WTC11 (cell line): ENCODE measurements around the gene TGM4. TPM values are rescaled to one million over a fixed set of nuclear protein-coding genes. Genes with fewer than 3 reads are reported as not detected.

Experiments used
- ATAC-seq: fragments of 200-7000 bp; cut with Tn5 transposase; 2 replicates; pipeline ENCODE4 v1.10.0; 2021; ENCODE audit warnings: mild to moderate bottlenecking, moderate library complexity
- CTCF ChIA-PET: fragments of 300-600 bp; sonication (Branson Sonifier 250); formaldehyde crosslinking; loops from one replicate; lab custom pipeline; 2021; ENCODE audit warnings: antibody characterized with exemption; lab: Charles Lee
- POLR2A ChIA-PET: fragments of 350-600 bp; sonication (Branson Sonifier 250); formaldehyde crosslinking; loops from one replicate; lab custom pipeline; 2021; ENCODE audit warnings: antibody characterized with exemption; lab: Charles Lee
- DNase-seq: peaks from one replicate; pipeline ENCODE4 v3.0.0; 2021; ENCODE audit warnings: low spot score
- H3K27ac Mint-ChIP-seq: 2 replicates; pipeline ENCODE4 v1.8.0; 2021; ENCODE audit warnings: mixed read lengths
- H3K27me3 Mint-ChIP-seq: 2 replicates; pipeline ENCODE4 v1.8.0; 2021; ENCODE audit warnings: low read depth, mild to moderate bottlenecking, moderate library complexity, mixed read lengths
- H3K36me3 Mint-ChIP-seq: 2 replicates; pipeline ENCODE4 v1.8.0; 2021; ENCODE audit warnings: mixed read lengths
- H3K4me1 Mint-ChIP-seq: 2 replicates; pipeline ENCODE4 v1.8.0; 2022; ENCODE audit warnings: mixed read lengths
- H3K4me3 Mint-ChIP-seq: 2 replicates; pipeline ENCODE4 v1.8.0; 2021; ENCODE audit warnings: mild to moderate bottlenecking, moderate library complexity, mixed read lengths
- H3K9me3 Mint-ChIP-seq: 2 replicates; pipeline ENCODE4 v1.8.0; 2021; ENCODE audit warnings: mixed read lengths
- CREM ChIP-seq: sonication (generic); formaldehyde crosslinking; IDR thresholded peaks from 2 replicates; pipeline ENCODE4 v1.8.1; 2022; ENCODE audit warnings: mild to moderate bottlenecking, missing genetic modification reagents, moderate library complexity
- FOXJ3 ChIP-seq: sonication (generic); formaldehyde crosslinking; IDR thresholded peaks from 2 replicates; pipeline ENCODE4 v1.9.0; 2021; ENCODE audit warnings: missing genetic modification reagents, mild to moderate bottlenecking, borderline replicate concordance
- FOXP1 ChIP-seq: sonication (generic); formaldehyde crosslinking; IDR thresholded peaks from 2 replicates; pipeline ENCODE4 v1.8.0; 2022; ENCODE audit warnings: missing genetic modification reagents, mild to moderate bottlenecking, moderate library complexity, borderline replicate concordance
- NR1H2 ChIP-seq: sonication (generic); formaldehyde crosslinking; IDR thresholded peaks from 2 replicates; pipeline ENCODE4 v1.9.0; 2021; ENCODE audit warnings: mild to moderate bottlenecking, moderate library complexity, missing genetic modification reagents
- NR2C2 ChIP-seq: sonication (generic); formaldehyde crosslinking; IDR thresholded peaks from 2 replicates; pipeline ENCODE4 v1.8.0; 2022; ENCODE audit warnings: mild to moderate bottlenecking, missing genetic modification reagents
- SMAD4 ChIP-seq: sonication (generic); formaldehyde crosslinking; IDR thresholded peaks from 2 replicates; pipeline ENCODE4 v1.8.0; 2022; ENCODE audit warnings: mild to moderate bottlenecking, missing genetic modification reagents
- TEAD1 ChIP-seq: sonication (generic); formaldehyde crosslinking; IDR thresholded peaks from 2 replicates; pipeline ENCODE4 v1.8.0; 2022; ENCODE audit warnings: mild to moderate bottlenecking, missing genetic modification reagents
- total RNA-seq: library from RNA; stranded (reverse); gene quantifications from 3 replicates; pipeline ENCODE4 v1.2.3, GENCODE V29; 2021
- TF ChIP-seq, protein P1 (sequence below): sonication (generic); formaldehyde crosslinking; IDR thresholded peaks from 2 replicates; pipeline ENCODE4 v1.8.0; 2022; ENCODE audit warnings: mild to moderate bottlenecking, missing genetic modification reagents
- TF ChIP-seq, protein P2 (sequence below): sonication (generic); formaldehyde crosslinking; conservative IDR thresholded peaks from 2 replicates; pipeline ENCODE4 v1.8.1; 2022; ENCODE audit warnings: mild to moderate bottlenecking, missing genetic modification reagents
- TF ChIP-seq, protein P3 (sequence below): sonication (generic); formaldehyde crosslinking; IDR thresholded peaks from 2 replicates; pipeline ENCODE4 v1.8.1; 2022; ENCODE audit warnings: low read depth, mild to moderate bottlenecking, moderate library complexity, missing genetic modification reagents, borderline replicate concordance
- TF ChIP-seq, protein P4 (sequence below): sonication (generic); formaldehyde crosslinking; IDR thresholded peaks from 2 replicates; pipeline ENCODE4 v1.8.1; 2022; ENCODE audit warnings: mild to moderate bottlenecking, missing genetic modification reagents, moderate library complexity, borderline replicate concordance
- TF ChIP-seq, protein P5 (sequence below): fragments of 250-450 bp; sonication (Bioruptor Pico); IDR thresholded peaks from 2 replicates; pipeline ENCODE4 v1.9.0; 2021; ENCODE audit warnings: mild to moderate bottlenecking, borderline replicate concordance
- TF ChIP-seq, protein P6 (sequence below): sonication (generic); formaldehyde crosslinking; conservative IDR thresholded peaks from 2 replicates; pipeline ENCODE4 v1.8.1; 2023; ENCODE audit warnings: mild to moderate bottlenecking, low read depth, missing genetic modification reagents, moderate library complexity
- TF ChIP-seq, protein P7 (sequence below): sonication (generic); formaldehyde crosslinking; IDR thresholded peaks from 2 replicates; pipeline ENCODE4 v1.8.1; 2023; ENCODE audit warnings: mild to moderate bottlenecking, missing genetic modification reagents, moderate library complexity
- TF ChIP-seq, protein P8 (sequence below): fragments of 250-450 bp; sonication (Bioruptor Pico); IDR thresholded peaks from 2 replicates; pipeline ENCODE4 v1.9.0; 2021; ENCODE audit warnings: mild to moderate bottlenecking

The TGM4 gene
- total RNA-seq, 1 experiment from 2014 or later: not detected

DNA sequence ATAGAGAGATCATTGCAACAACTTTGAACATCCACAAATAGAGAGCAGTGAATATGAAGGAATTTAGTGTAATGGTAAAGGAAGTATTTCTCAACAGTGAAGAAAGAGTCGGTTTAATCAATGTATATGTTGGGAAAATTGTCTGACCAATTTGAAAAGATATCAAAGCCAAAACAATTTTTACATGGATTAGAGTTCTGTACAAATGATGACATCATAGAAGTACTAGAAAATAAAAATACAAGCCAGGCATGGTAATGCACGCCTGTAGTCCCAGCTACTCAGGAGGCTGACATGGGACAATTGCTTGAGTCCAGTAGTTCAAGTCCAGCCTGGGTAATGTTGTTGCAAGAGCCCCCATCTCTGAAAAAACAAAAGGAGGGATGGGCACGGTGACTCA is 38.7 kb upstream of the TGM4 start:
- Mint-ChIP-seq H3K4me1 (no peaks in the 10 kb centered on the region), H3K4me3 (no peak overlapping the region), H3K9me3 (peaks cover 20% of the 10 kb centered on the region), H3K27ac (no peak overlapping the region), H3K36me3 (peaks cover 67% of the 10 kb centered on the region), H3K27me3 (no peaks in the 10 kb centered on the region)
- ChIA-PET POLR2A (no interaction called here), CTCF (no interaction called here)
- no peak for ATAC-seq
- TF ChIP-seq TEAD1 (CRISPR knock-in tag) (no peak), FOXP1 (no peak), CREM (CRISPR knock-in tag) (no peak), NR2C2 (no peak), FOXJ3 (no peak)
- TF ChIP-seq, protein P1, sequence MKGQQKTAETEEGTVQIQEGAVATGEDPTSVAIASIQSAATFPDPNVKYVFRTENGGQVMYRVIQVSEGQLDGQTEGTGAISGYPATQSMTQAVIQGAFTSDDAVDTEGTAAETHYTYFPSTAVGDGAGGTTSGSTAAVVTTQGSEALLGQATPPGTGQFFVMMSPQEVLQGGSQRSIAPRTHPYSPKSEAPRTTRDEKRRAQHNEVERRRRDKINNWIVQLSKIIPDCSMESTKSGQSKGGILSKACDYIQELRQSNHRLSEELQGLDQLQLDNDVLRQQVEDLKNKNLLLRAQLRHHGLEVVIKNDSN (CRISPR knock-in tag): no peak
- DNase-seq: no peak

DNA sequence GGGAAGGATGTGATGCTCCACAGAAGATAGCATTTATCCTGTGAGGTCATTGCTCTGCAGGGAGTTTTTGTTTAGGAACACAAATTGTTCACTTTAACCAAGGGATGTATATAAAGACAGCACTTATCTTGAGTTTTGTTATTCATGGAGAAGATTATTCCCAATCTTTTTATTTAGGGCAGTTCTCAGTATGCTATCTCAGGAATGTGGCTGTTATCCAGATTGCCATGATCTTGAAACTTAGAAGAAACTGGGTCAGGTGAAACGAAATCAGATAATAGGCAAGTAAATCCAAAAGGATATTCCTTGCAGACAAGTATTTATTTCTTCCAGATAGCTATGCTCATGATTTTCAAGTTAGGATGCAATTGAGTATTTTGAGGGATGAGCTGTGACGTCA is 32.0 kb upstream of the TGM4 start:
- Mint-ChIP-seq H3K4me3 (no peak overlapping the region), H3K27me3 (no peaks in the 10 kb centered on the region), H3K9me3 (peaks cover 4% of the 10 kb centered on the region), H3K36me3 (peaks cover 77% of the 10 kb centered on the region), H3K27ac (no peak overlapping the region), H3K4me1 (no peaks in the 10 kb centered on the region)
- no peak for DNase-seq
- ChIA-PET CTCF (no interaction called here), POLR2A (no interaction called here)
- no peak for ATAC-seq
- TF ChIP-seq, protein P2, sequence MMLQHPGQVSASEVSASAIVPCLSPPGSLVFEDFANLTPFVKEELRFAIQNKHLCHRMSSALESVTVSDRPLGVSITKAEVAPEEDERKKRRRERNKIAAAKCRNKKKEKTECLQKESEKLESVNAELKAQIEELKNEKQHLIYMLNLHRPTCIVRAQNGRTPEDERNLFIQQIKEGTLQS (CRISPR knock-in tag): no peak
- TF ChIP-seq NR1H2: no peak
- TF ChIP-seq, protein P3, sequence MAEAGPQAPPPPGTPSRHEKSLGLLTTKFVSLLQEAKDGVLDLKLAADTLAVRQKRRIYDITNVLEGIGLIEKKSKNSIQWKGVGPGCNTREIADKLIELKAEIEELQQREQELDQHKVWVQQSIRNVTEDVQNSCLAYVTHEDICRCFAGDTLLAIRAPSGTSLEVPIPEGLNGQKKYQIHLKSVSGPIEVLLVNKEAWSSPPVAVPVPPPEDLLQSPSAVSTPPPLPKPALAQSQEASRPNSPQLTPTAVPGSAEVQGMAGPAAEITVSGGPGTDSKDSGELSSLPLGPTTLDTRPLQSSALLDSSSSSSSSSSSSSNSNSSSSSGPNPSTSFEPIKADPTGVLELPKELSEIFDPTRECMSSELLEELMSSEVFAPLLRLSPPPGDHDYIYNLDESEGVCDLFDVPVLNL (CRISPR knock-in tag): no peak
- TF ChIP-seq, protein P4, sequence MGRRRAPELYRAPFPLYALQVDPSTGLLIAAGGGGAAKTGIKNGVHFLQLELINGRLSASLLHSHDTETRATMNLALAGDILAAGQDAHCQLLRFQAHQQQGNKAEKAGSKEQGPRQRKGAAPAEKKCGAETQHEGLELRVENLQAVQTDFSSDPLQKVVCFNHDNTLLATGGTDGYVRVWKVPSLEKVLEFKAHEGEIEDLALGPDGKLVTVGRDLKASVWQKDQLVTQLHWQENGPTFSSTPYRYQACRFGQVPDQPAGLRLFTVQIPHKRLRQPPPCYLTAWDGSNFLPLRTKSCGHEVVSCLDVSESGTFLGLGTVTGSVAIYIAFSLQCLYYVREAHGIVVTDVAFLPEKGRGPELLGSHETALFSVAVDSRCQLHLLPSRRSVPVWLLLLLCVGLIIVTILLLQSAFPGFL: no peak
- TF ChIP-seq, protein P5, sequence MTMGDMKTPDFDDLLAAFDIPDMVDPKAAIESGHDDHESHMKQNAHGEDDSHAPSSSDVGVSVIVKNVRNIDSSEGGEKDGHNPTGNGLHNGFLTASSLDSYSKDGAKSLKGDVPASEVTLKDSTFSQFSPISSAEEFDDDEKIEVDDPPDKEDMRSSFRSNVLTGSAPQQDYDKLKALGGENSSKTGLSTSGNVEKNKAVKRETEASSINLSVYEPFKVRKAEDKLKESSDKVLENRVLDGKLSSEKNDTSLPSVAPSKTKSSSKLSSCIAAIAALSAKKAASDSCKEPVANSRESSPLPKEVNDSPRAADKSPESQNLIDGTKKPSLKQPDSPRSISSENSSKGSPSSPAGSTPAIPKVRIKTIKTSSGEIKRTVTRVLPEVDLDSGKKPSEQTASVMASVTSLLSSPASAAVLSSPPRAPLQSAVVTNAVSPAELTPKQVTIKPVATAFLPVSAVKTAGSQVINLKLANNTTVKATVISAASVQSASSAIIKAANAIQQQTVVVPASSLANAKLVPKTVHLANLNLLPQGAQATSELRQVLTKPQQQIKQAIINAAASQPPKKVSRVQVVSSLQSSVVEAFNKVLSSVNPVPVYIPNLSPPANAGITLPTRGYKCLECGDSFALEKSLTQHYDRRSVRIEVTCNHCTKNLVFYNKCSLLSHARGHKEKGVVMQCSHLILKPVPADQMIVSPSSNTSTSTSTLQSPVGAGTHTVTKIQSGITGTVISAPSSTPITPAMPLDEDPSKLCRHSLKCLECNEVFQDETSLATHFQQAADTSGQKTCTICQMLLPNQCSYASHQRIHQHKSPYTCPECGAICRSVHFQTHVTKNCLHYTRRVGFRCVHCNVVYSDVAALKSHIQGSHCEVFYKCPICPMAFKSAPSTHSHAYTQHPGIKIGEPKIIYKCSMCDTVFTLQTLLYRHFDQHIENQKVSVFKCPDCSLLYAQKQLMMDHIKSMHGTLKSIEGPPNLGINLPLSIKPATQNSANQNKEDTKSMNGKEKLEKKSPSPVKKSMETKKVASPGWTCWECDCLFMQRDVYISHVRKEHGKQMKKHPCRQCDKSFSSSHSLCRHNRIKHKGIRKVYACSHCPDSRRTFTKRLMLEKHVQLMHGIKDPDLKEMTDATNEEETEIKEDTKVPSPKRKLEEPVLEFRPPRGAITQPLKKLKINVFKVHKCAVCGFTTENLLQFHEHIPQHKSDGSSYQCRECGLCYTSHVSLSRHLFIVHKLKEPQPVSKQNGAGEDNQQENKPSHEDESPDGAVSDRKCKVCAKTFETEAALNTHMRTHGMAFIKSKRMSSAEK (CRISPR knock-in tag): no peak
- TF ChIP-seq, protein P6, sequence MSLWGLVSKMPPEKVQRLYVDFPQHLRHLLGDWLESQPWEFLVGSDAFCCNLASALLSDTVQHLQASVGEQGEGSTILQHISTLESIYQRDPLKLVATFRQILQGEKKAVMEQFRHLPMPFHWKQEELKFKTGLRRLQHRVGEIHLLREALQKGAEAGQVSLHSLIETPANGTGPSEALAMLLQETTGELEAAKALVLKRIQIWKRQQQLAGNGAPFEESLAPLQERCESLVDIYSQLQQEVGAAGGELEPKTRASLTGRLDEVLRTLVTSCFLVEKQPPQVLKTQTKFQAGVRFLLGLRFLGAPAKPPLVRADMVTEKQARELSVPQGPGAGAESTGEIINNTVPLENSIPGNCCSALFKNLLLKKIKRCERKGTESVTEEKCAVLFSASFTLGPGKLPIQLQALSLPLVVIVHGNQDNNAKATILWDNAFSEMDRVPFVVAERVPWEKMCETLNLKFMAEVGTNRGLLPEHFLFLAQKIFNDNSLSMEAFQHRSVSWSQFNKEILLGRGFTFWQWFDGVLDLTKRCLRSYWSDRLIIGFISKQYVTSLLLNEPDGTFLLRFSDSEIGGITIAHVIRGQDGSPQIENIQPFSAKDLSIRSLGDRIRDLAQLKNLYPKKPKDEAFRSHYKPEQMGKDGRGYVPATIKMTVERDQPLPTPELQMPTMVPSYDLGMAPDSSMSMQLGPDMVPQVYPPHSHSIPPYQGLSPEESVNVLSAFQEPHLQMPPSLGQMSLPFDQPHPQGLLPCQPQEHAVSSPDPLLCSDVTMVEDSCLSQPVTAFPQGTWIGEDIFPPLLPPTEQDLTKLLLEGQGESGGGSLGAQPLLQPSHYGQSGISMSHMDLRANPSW (CRISPR knock-in tag): no peak
- TF ChIP-seq, protein P7, sequence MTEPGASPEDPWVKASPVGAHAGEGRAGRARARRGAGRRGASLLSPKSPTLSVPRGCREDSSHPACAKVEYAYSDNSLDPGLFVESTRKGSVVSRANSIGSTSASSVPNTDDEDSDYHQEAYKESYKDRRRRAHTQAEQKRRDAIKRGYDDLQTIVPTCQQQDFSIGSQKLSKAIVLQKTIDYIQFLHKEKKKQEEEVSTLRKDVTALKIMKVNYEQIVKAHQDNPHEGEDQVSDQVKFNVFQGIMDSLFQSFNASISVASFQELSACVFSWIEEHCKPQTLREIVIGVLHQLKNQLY (CRISPR knock-in tag): no peak
- no peak for TF ChIP-seq SMAD4
- no peak for TF ChIP-seq FOXP1
- TF ChIP-seq, protein P8, sequence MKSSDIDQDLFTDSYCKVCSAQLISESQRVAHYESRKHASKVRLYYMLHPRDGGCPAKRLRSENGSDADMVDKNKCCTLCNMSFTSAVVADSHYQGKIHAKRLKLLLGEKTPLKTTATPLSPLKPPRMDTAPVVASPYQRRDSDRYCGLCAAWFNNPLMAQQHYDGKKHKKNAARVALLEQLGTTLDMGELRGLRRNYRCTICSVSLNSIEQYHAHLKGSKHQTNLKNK (CRISPR knock-in tag): no peak
